Fibroblast of lung (primary cell): ENCODE data around the gene LONP1.

ENCODE experiments used
- CTCF ChIP-seq, 2 donors: IDR thresholded peaks in 1 of 2; conservative IDR thresholded peaks in 1 of 2; 1 replicate in 1 of 2; 2 replicates in 1 of 2; pipeline ENCODE4 v1.5.1; 2011 to 2012; ENCODE audit warnings: low read length in 2 of 2, control low read depth in 1 of 2, inconsistent platforms in 1 of 2, low read depth in 1 of 2, mild to moderate bottlenecking in 1 of 2
- EZH2 ChIP-seq: IDR thresholded peaks from 2 replicates; pipeline ENCODE4 v1.5.1; 2012; ENCODE audit warnings: low read length, control low read depth, mild to moderate bottlenecking; ENCODE audit errors: missing control alignments

DNA sequence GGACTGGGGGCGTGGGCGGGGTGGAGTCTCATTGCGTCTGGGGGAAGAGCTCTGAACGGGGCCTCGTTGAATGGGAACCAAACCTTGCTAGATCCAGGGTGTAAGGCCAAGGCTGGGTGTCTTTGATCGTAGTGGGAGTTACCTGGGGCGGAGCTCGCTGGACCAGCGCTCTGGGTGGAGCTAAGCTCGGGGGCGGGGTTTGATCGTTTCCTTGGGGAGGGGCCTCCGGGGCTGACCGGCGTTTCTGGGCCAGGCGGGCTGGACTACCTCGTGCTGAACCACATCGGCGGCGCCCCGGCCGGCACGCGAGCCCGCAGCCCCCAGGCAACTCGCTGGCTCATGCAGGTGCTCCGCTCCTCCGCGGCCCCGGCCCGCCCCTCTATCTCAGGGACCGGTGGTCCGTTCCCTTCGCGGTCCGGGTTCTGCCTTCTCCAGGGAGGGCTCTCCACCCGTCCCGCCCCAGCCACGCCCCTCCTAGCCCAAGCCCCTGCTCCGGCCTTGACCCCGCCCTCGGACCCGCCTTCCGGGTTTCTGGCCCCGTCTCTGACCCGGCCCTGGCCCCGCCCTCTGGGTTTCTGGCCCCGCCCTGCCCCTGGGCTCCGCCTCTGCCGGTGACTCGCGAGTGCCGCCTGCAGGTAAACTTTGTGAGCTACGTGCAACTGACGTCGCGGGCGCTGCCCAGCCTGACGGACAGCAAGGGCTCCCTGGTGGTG lies 33.1 kb downstream of the LONP1 start:
- TF ChIP-seq EZH2 (no peak), CTCF (conservative IDR thresholded peaks at IDR 0.05 in 1 of 2, IDR thresholded peaks at IDR 0.05 in 1 of 2; ENCODE audit: low read depth in 1 of 2, low read length in 2 of 2) (peak; percentile 72 to 79)
